Measurements from ENCODE around the gene ITGAX. TPM values are rescaled to one million over a fixed set of nuclear protein-coding genes. Genes with fewer than 3 reads are reported as not detected.

Gene ITGAX
- total and polyA plus RNA-seq, 12 donors: 1.4 to 84.9 (median 3.6) TPM

DNA sequence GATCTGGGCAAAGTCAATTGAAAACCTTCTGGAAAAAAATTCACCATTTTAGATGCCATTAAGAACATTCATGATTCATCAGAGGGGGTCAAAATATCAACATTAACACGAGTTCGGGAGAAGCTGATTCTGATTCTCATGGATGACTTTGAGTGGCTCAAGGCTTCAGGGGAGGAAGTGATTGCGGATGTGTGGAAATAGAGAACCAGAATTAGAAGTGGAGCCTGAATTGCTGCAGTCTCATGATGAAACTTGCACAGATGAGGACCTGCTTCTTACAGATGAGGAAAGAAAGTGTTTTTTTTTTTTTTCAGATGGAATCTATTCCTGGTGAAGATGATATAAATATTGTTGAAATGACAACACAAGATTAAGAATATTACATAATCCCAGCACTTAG is 12.9 kb downstream of the ITGAX start:
- Histone ChIP-seq H3K36me3 (replicated peaks in 1 of 2) (no peaks in the 10 kb centered on the region), H3K4me1 (replicated peaks in 1 of 2) (no peaks in the 10 kb centered on the region), H3K4me3 (no peak overlapping the region), H3K27me3 (peaks cover 8% of the 10 kb centered on the region), H3K27ac (no peak overlapping the region), H3K9me3 (replicated peaks in 1 of 3) (no peaks in the 10 kb centered on the region)
- TF ChIP-seq POLR2A (IDR thresholded peaks at IDR 0.05): no peak
- TF ChIP-seq, protein P1, sequence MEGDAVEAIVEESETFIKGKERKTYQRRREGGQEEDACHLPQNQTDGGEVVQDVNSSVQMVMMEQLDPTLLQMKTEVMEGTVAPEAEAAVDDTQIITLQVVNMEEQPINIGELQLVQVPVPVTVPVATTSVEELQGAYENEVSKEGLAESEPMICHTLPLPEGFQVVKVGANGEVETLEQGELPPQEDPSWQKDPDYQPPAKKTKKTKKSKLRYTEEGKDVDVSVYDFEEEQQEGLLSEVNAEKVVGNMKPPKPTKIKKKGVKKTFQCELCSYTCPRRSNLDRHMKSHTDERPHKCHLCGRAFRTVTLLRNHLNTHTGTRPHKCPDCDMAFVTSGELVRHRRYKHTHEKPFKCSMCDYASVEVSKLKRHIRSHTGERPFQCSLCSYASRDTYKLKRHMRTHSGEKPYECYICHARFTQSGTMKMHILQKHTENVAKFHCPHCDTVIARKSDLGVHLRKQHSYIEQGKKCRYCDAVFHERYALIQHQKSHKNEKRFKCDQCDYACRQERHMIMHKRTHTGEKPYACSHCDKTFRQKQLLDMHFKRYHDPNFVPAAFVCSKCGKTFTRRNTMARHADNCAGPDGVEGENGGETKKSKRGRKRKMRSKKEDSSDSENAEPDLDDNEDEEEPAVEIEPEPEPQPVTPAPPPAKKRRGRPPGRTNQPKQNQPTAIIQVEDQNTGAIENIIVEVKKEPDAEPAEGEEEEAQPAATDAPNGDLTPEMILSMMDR (IDR thresholded peaks at IDR 0.05): no peak
- intact Hi-C loops (cut with DNase I): no loop called here
- peak in 1 of 7 donors; percentile 20 for DNase-seq
- WGBS, 4 donors: 62 to 87% (median 72%) methylated on average over 3 of the region's 3 CpGs

DNA sequence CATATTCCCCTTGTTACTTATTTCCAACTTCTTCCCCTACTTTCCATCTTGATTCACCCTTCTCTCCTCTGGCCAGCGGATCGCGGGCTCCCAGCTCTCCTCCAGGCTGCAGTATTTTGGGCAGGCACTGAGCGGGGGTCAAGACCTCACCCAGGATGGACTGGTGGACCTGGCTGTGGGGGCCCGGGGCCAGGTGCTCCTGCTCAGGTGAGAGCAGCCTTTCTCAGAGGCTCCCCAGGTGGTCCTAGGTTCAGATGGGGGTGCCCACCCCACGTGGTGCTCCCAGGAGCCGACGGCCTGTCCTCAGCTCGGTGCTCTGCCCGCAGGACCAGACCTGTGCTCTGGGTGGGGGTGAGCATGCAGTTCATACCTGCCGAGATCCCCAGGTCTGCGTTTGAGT is 16.0 kb downstream of the ITGAX start:
- Histone ChIP-seq H3K27ac (no peak overlapping the region), H3K4me1 (replicated peaks in 1 of 2) (no peaks in the 10 kb centered on the region), H3K4me3 (no peak overlapping the region), H3K9me3 (replicated peaks in 1 of 3) (no peaks in the 10 kb centered on the region), H3K36me3 (replicated peaks in 1 of 2) (no peaks in the 10 kb centered on the region), H3K27me3 (no peaks in the 10 kb centered on the region)
- no peak for DNase-seq
- intact Hi-C loops (cut with DNase I): no loop called here
- 91 to 100% (median 93%) methylated on average over 4 to 12 of the region's 12 CpGs for WGBS, 4 donors
- no peak for TF ChIP-seq POLR2A (IDR thresholded peaks at IDR 0.05)
- TF ChIP-seq, protein P1 (IDR thresholded peaks at IDR 0.05): no peak

DNA sequence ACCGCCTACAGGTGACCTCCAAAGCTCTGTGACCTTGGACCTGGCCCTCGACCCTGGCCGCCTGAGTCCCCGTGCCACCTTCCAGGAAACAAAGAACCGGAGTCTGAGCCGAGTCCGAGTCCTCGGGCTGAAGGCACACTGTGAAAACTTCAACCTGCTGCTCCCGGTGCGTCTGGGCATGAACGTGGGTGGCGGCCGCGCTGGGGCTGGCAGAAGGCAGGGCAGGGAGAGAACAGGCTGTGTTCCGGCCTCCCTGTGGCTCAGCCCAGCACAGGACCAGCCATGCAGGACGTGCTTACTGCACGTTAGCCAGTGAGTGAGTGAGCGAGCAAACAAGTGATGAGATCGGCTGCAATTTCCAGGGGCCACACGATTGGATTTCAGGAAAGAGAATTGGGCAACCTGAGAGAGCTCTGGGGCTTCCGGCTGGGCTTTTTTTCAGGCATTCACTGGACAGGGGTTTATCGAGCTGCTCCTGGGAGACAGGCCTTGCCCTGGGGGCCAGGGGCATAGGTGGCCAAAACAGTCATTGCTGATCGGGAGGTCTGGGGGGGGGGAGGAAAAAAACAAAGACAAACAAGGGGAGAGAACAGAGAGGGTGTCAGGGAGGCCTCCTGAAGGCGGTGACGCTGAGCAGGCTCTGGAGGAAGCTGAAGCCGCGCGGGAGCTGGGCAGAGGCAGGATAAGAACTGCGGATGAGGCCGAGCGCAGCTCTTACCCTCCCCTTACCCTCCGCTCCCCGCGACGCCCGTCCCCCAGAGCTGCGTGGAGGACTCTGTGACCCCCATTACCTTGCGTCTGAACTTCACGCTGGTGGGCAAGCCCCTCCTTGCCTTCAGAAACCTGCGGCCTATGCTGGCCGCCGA is 16.9 kb downstream of the ITGAX start:
- Histone ChIP-seq H3K9me3 (replicated peaks in 1 of 3) (no peaks in the 10 kb centered on the region), H3K4me3 (no peak overlapping the region), H3K27me3 (no peaks in the 10 kb centered on the region), H3K36me3 (replicated peaks in 1 of 2) (no peaks in the 10 kb centered on the region), H3K4me1 (replicated peaks in 1 of 2) (no peaks in the 10 kb centered on the region), H3K27ac (no peak overlapping the region)
- intact Hi-C loops (cut with DNase I): no loop called here
- no peak for DNase-seq
- no peak for TF ChIP-seq POLR2A (IDR thresholded peaks at IDR 0.05)
- TF ChIP-seq, protein P1 (IDR thresholded peaks at IDR 0.05): no peak
- WGBS, 4 donors: 70 to 82% (median 75%) methylated on average over 29 to 42 of the region's 42 CpGs

DNA sequence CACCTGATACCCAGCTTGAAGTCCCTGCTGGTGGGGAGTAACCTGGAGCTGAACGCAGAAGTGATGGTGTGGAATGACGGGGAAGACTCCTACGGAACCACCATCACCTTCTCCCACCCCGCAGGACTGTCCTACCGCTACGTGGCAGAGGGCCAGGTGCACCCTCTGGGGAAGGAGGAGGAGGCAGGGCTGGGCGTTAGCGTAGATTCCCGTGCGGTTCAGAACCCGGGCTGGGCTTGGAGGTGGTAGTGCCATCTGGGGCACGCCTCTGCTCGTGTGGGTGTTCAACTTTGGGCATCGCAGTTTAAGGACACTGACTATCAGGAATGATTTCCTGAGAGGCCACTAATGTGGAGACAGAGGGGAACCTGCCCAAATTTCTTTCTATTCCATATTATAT is 18.3 kb downstream of the ITGAX start:
- no peak overlapping the region for H3K4me3 ChIP-seq
- H3K27me3 ChIP-seq: no peaks in the 10 kb centered on the region
- H3K36me3 ChIP-seq (replicated peaks in 1 of 2): no peaks in the 10 kb centered on the region
- intact Hi-C loops (cut with DNase I): no loop called here
- no peak for TF ChIP-seq POLR2A (IDR thresholded peaks at IDR 0.05)
- TF ChIP-seq, protein P1 (IDR thresholded peaks at IDR 0.05): no peak
- DNase-seq: no peak
- no peak overlapping the region for H3K27ac ChIP-seq
- 69 to 83% (median 78%) methylated on average over 11 to 14 of the region's 14 CpGs for WGBS, 4 donors
- no peaks in the 10 kb centered on the region for H3K4me1 ChIP-seq (replicated peaks in 1 of 2)
- no peaks in the 10 kb centered on the region for H3K9me3 ChIP-seq (replicated peaks in 1 of 3)
